Activated B cell treated with CpG ODN at 0.5 μM for 24 hours (primary cell): ENCODE measurements around the gene AGAP1. TPM values are rescaled to one million over a fixed set of nuclear protein-coding genes. Genes with fewer than 3 reads are reported as not detected.

Experiments
- ATAC-seq: fragments of 200-7000 bp; cut with Tn5 transposase; one replicate; pipeline ENCODE4 v1.10.0; 2021; ENCODE audit warnings: low read depth, mild to moderate bottlenecking, moderate library complexity
- CTCF ChIA-PET: fragments of 350-600 bp; sonication (Branson Sonifier 250); formaldehyde crosslinking; loops from one replicate; lab custom pipeline; 2021; ENCODE audit warnings: antibody characterized with exemption; lab: Charles Lee
- POLR2A ChIA-PET: fragments of 350-600 bp; sonication (Branson Sonifier 250); formaldehyde crosslinking; loops from one replicate; lab custom pipeline; 2021; ENCODE audit warnings: antibody characterized with exemption; lab: Charles Lee
- DNase-seq: peaks from one replicate; pipeline ENCODE4 v3.0.0; 2022
- H3K27ac Mint-ChIP-seq: one replicate; pipeline ENCODE4 v1.8.0; 2020; ENCODE audit warnings: mixed read lengths
- H3K27me3 Mint-ChIP-seq: one replicate; pipeline ENCODE4 v1.8.0; 2021; ENCODE audit warnings: mixed read lengths
- H3K36me3 Mint-ChIP-seq: one replicate; pipeline ENCODE4 v1.8.0; 2021; ENCODE audit warnings: low read depth, mixed read lengths
- H3K4me1 Mint-ChIP-seq: one replicate; pipeline ENCODE4 v1.8.0; 2021; ENCODE audit warnings: mixed read lengths
- H3K4me3 Mint-ChIP-seq: one replicate; pipeline ENCODE4 v1.8.0; 2020; ENCODE audit warnings: mild to moderate bottlenecking, mixed read lengths
- H3K9me3 Mint-ChIP-seq: one replicate; pipeline ENCODE4 v1.8.0; 2020; ENCODE audit warnings: mixed read lengths
- intact Hi-C: fragments of 100-400 bp; cut with micrococcal nuclease; formaldehyde crosslinking; loops from one replicate; pipeline ENCODE4 v1.15.1; 2024
- total RNA-seq: library from RNA; stranded (reverse); gene quantifications from 2 replicates; pipeline ENCODE4 v1.2.3, GENCODE V29; 2022
- TF ChIP-seq, protein P1 (sequence below): fragments of 200-600 bp; IDR thresholded peaks from one replicate; pipeline ENCODE4 v1.8.0; 2022; ENCODE audit warnings: antibody characterized with exemption, mild to moderate bottlenecking

AGAP1 gene
- total RNA-seq, 1 donor from 2014 or later = not detected

DNA sequence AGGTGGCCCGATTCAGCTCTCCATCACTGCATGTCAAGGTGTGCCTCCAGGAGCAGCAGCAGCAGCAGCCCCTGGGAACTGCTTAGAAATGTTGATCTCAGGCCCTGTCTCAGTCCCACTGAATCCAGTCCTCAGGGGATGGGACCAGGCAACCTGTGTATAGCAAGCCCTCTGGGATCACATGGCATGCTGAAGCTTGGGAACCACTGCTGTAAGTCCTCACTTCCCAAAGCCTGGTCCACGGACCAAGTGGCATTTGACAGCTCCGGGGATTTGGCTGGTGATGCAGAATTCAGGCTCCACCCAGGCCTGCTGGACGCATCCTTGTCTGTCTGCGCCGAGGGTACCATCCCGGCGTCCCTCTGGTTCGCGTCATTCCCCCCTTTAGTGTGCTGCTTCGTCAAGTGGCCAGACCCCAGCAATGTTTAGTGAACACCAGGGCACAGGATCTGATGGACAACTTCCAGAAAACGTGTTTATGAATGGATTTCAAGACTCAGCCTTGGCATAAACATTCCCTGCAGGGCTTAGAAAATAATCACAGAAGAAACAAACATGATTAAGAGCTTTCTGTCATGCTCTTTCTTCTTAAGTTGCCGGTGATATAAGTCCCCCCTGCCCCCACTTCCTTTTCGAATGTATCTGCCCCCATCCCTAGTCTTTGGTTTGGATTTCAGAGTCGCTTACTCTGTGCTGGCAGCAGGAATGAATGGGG is 440.4 kb downstream of the AGAP1 start:
- no peak for DNase-seq
- Mint-ChIP-seq H3K27ac (no peak overlapping the region), H3K4me1 (no peaks in the 10 kb centered on the region), H3K36me3 (no peaks in the 10 kb centered on the region), H3K4me3 (no peak overlapping the region), H3K27me3 (no peaks in the 10 kb centered on the region), H3K9me3 (peaks cover 10% of the 10 kb centered on the region)
- ChIA-PET POLR2A (no interaction called here), CTCF (no interaction called here)
- intact Hi-C loops = no loop called here
- TF ChIP-seq, protein P1, sequence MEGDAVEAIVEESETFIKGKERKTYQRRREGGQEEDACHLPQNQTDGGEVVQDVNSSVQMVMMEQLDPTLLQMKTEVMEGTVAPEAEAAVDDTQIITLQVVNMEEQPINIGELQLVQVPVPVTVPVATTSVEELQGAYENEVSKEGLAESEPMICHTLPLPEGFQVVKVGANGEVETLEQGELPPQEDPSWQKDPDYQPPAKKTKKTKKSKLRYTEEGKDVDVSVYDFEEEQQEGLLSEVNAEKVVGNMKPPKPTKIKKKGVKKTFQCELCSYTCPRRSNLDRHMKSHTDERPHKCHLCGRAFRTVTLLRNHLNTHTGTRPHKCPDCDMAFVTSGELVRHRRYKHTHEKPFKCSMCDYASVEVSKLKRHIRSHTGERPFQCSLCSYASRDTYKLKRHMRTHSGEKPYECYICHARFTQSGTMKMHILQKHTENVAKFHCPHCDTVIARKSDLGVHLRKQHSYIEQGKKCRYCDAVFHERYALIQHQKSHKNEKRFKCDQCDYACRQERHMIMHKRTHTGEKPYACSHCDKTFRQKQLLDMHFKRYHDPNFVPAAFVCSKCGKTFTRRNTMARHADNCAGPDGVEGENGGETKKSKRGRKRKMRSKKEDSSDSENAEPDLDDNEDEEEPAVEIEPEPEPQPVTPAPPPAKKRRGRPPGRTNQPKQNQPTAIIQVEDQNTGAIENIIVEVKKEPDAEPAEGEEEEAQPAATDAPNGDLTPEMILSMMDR = no peak
- no peak for ATAC-seq

DNA sequence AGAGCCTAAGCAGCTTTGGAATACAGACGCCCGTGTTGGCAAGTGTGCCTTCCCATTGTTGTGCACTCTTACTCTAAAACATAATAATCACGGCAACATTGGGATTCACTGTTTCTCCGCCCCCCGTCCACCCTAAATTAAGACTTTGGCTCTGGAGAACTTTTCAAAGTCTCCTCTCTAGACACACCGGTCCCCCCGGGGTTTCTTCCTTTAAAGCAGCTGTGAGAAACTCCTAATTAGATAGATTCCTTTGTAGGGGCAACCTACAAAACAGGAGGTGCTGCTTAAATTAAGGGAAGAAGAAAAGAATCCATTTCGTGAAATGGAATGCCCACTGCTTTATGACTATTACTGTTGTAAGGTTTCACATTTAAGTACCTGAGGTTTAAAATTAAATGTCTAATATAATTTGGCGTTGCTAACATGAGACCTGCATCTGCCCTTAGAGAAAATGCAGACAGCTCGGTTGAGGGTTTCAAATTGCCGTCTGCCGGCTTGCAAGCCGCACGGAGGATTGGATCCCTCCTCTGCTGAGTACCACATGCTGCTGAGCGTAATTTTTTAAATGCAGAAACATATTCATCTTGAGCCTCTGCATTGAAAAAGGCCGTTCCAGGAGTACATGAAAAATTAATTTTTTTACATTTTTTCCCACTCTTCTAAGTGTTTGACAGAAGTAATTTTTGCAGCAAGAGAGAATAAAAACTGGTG is 441.1 kb downstream of the AGAP1 start:
- CTCF ChIA-PET = no interaction called here
- Mint-ChIP-seq H3K27ac (no peak overlapping the region), H3K36me3 (no peaks in the 10 kb centered on the region), H3K4me3 (no peak overlapping the region), H3K9me3 (peaks cover 10% of the 10 kb centered on the region), H3K27me3 (no peaks in the 10 kb centered on the region), H3K4me1 (no peaks in the 10 kb centered on the region)
- no peak for ATAC-seq
- no peak for DNase-seq
- intact Hi-C loops = no loop called here
- POLR2A ChIA-PET = no interaction called here
- TF ChIP-seq, protein P1 = no peak

DNA sequence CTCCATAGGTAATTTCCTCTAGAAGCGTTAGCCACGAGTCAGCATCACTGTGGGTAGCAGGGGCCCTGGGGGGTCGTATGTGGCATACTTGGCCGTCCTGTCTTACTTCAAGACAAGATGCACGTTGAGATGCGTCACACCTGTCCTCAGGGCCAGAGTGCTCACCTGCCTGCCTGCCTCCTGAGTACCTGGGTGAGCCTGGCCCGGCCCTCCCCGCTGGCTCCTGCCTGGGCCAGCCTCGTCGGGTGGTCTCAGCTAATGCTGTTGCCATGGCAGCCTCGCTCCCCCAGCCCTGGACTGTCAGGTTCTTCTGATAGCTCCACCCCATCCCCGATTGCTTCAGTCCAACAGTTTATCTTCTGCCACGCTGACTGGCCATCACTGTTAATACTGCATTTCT is 441.9 kb downstream of the AGAP1 start:
- Mint-ChIP-seq H3K4me1 (no peaks in the 10 kb centered on the region), H3K27me3 (no peaks in the 10 kb centered on the region), H3K9me3 (peaks cover 10% of the 10 kb centered on the region), H3K36me3 (no peaks in the 10 kb centered on the region), H3K4me3 (no peak overlapping the region), H3K27ac (no peak overlapping the region)
- TF ChIP-seq, protein P1 = no peak
- intact Hi-C loops = no loop called here
- ATAC-seq (no peak), DNase-seq (no peak)
- CTCF ChIA-PET = no interaction called here
- POLR2A ChIA-PET = no interaction called here

DNA sequence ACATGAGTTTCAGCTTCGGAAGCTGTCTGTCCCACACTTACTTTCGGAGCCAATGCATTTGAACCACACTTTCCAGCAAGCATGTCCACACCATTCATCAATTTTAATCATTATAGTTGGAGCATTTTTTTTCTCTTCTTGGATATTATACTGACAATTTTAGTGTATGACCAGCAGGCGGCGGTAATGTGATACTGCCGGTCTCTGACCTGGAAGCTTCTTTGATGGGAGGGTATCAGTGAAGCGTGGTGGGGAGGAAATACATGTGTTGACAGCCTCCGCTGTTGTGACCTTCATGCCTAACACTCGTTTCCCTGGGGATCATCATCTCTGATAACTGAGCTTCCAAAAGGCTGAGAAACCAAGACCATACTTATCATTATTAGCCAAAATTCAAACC is 442.6 kb downstream of the AGAP1 start:
- intact Hi-C loops = no loop called here
- H3K4me1 Mint-ChIP-seq = no peaks in the 10 kb centered on the region
- TF ChIP-seq, protein P1 = no peak
- ATAC-seq = no peak
- ChIA-PET CTCF (no interaction called here), POLR2A (no interaction called here)
- DNase-seq = no peak
- no peaks in the 10 kb centered on the region for H3K27me3 Mint-ChIP-seq
- H3K36me3 Mint-ChIP-seq = no peaks in the 10 kb centered on the region
- peaks cover 10% of the 10 kb centered on the region for H3K9me3 Mint-ChIP-seq
- no peak overlapping the region for H3K27ac Mint-ChIP-seq
- no peak overlapping the region for H3K4me3 Mint-ChIP-seq

DNA sequence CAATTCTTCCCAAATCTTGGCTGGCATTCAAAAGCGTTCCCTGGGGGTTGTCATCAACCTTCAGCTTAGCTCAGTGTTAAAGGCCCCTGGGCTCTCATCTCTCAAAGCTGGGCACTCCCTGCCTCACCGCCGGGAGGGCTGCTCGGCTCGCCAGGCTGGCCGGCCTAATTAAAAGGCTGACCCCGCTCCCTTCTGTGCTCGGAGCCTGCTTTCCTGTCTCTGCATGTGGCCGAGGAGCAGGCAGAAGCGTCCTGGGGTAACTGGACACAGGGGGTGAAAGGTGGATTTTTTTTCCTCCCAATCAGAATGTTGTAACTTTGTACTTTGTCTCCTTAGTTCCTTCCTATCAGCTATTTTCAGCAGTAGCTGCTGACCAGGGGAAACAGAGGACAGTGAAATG is 443.2 kb downstream of the AGAP1 start:
- Mint-ChIP-seq H3K27me3 (no peaks in the 10 kb centered on the region), H3K4me1 (no peaks in the 10 kb centered on the region), H3K4me3 (no peak overlapping the region), H3K36me3 (no peaks in the 10 kb centered on the region), H3K9me3 (peaks cover 10% of the 10 kb centered on the region), H3K27ac (no peak overlapping the region)
- ATAC-seq (no peak), DNase-seq (no peak)
- POLR2A ChIA-PET = no interaction called here
- TF ChIP-seq, protein P1 = no peak
- CTCF ChIA-PET = no interaction called here
- intact Hi-C loops = no loop called here
